ENCODE measurements around the gene EPM2A.

GRCh38 chr6:145727817-145728388, 7.4 kb downstream of the EPM2A start:
- TF ChIP-seq POLR2A (IDR thresholded peaks at IDR 0.05; ENCODE audit: low read depth, low read length) (no peak), CTCF (IDR thresholded peaks at IDR 0.05; ENCODE audit: extremely low read depth in 1 of 2, insufficient read depth in 1 of 2, low read depth in 1 of 2, low read length in 2 of 2) (no peak), EZH2 (IDR thresholded peaks at IDR 0.05; ENCODE audit: borderline replicate concordance, low read depth, low read length, severe bottlenecking) (no peak), POLR2AphosphoS5 (IDR thresholded peaks at IDR 0.05; ENCODE audit: insufficient read depth, low read depth, low read length) (no peak), JUN (IDR thresholded peaks at IDR 0.05; ENCODE audit: borderline replicate concordance, insufficient read depth, insufficient read length, low read depth) (no peak), MAX (IDR thresholded peaks at IDR 0.05; ENCODE audit: insufficient read depth, insufficient read length) (no peak)
